SIG-M5 (cell line): ENCODE results near the gene INPP5F.
"Not testable (repeated sequence)": the region's sequence is repeated elsewhere in the genome, so short reads cannot be mapped to it uniquely, and the experiment has no call there.

Experiments
- DNase-seq: peaks from one replicate; lab custom pipeline; 2025; lab: John Stamatoyannopoulos, UW

The INPP5F gene

DNA sequence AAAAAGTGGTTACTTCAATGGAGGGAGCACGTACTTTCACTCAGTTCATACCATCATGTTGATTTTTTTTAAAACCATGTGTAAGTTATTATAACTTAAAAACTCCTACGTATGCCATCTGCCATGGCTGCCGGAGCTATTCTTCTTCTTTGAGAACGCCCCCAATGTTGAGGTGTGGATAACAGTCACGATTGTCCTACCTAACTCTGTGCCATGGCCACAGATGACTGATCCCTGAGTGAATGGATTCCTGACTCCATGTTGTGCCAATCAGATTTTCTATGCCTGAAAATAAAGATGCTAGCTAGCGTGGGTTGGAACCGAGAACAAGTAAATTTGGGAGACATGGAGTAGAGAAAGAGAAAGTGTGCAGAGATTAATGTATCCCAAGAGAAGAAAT is 141.5 kb downstream of the INPP5F start:
- no peak for DNase-seq

DNA sequence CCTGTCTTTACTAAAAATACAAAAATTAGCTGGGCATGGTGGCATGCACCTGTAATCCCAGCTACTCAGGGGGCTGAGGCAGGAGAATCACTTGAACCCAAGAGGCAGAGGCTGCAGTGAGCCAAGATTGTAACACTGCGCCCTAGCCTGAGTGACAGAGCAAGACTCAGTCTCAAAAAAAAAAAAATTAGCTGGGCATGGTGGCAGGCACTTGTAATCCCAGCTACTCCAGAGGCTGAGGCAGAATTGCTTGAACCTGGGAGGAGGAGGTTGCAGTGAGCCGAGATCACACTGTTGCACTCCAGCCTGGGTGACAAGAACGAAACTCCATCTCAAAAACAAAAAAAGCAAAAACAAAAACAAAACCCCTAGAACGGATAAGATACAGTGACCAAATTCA is 143.5 kb downstream of the INPP5F start:
- not testable (repeated sequence) for DNase-seq

DNA sequence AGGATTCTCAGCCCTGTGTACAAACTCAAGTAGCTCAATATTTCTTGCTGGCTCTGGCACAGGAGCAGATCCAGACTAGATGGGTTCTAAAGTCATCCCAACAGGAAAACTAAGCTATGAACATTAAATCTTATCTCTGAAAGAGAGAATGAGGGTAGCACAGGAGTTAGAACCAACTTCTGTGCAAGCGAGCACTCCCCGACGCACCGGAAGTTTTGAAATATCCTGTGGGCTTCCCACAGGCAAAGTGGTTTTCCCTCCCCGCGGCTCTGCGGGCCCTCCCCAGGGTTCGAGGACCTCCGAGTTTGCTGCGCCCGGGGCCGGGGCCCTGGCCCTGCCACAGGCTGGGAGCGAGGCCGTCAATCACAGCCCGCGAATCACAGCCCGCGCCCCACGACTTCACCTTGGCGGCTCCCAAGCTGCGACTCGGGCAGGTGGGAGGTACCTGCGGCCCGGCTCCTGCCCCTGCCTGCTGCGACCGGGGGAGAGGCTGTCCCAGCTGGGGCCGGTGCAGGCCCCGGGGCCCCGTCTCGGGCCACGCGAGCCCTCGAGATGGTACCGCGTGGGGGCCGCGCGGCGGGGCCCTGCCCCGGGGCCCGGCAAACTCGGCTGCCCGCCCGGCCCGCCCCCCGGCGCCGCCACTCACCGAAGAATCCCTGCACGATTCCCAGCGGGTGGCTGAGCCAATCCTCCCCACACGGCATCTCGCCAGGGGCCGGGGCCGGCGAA is 146.2 kb downstream of the INPP5F start:
- no peak for DNase-seq

DNA sequence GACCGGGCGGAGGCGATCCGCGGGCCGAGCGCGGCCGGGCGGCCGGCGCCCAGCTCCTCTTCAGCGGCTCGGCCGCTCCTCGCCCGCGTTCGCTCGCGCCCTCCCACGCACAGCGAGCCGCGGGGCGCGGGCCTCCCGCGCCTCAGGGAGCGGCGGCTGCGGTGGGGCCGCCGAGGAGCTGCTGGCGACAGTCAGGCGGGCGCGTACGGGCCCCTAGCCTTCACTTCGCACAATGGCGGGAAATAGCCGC is 146.7 kb downstream of the INPP5F start, which contains the start of gene MCMBP:
Gene MCMBP (minus strand): TSS at position 234 of the 250 bp plus-strand sequence. CDS start 259 bp downstream, outside the sequence.
- no peak for DNase-seq

GRCh38 chr10:119872860-119873681 is 147.2 kb downstream of the INPP5F start:
- no peak for DNase-seq

DNA sequence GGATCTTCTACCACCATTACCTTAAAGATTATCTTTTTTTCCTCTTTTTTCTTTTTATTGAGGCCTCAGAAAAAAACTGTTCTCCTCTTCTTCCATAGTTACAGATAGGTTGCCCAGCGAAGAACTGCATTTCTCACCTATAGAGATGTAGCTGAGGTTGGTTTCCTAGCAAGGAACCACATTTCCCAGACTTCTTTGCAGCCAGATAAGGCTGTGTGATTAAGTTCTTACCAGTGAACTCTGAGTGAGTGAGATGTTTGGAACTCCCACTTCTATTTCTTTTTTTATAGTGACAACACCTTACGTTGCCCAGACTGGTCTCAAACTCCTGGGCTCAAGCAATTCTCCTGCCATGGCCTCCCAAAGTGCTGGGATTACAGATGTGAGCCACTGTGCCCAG is 152.7 kb downstream of the INPP5F start:
- no peak for DNase-seq
